ENCODE data around the gene NOLC1.

DNA sequence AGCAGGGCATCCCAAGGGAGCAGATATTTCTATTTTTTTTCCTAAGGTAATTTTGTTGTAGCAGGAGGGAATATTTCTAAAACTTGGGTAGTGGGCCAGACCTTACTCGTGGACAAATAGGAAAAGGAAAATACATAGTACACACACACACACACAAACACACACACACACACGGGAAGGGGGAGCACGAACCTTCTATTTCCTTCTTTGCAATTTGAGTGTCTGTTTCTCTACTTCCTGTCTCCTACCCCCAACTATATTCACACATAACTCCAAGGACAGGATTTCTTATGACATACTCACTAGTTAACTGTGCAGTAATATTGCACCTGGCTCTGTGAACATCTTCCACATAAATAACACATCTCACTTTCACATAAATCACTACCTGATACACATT is 36.4 kb upstream of the NOLC1 start:
- TF ChIP-seq, protein P1, sequence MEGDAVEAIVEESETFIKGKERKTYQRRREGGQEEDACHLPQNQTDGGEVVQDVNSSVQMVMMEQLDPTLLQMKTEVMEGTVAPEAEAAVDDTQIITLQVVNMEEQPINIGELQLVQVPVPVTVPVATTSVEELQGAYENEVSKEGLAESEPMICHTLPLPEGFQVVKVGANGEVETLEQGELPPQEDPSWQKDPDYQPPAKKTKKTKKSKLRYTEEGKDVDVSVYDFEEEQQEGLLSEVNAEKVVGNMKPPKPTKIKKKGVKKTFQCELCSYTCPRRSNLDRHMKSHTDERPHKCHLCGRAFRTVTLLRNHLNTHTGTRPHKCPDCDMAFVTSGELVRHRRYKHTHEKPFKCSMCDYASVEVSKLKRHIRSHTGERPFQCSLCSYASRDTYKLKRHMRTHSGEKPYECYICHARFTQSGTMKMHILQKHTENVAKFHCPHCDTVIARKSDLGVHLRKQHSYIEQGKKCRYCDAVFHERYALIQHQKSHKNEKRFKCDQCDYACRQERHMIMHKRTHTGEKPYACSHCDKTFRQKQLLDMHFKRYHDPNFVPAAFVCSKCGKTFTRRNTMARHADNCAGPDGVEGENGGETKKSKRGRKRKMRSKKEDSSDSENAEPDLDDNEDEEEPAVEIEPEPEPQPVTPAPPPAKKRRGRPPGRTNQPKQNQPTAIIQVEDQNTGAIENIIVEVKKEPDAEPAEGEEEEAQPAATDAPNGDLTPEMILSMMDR (IDR thresholded peaks at IDR 0.05): no peak
- TF ChIP-seq EP300 (IDR thresholded peaks at IDR 0.05) (no peak), POLR2A (IDR thresholded peaks at IDR 0.05) (no peak)
